Testis (tissue), 3 donors: ENCODE data around the gene ARL6IP4. TPM values are rescaled to one million over a fixed set of nuclear protein-coding genes. Genes with fewer than 3 reads are reported as not detected.

Source experiments
- DNase-seq: peaks from one replicate; pipeline ENCODE4 v3.0.0-alpha.2; 2019
- H3K27ac ChIP-seq, 2 donors: fragments of 200-600 bp; sonication (generic); one replicate each; pipeline ENCODE4 v1.5.1; 2019
- H3K27me3 ChIP-seq: fragments of 200-600 bp; sonication (generic); one replicate; pipeline ENCODE4 v1.5.1; 2019
- H3K36me3 ChIP-seq: fragments of 200-600 bp; sonication (generic); one replicate; pipeline ENCODE4 v1.5.1; 2017; ENCODE audit warnings: low read depth; ENCODE audit errors: missing control alignments
- H3K4me1 ChIP-seq: fragments of 200-600 bp; sonication (generic); one replicate; pipeline ENCODE4 v1.5.1; 2019
- H3K4me3 ChIP-seq, 2 donors: fragments of 200-600 bp; sonication (generic); one replicate each; pipeline ENCODE4 v1.5.1; 2017 to 2019
- H3K9me3 ChIP-seq: fragments of 200-600 bp; sonication (generic); one replicate; pipeline ENCODE4 v1.5.1; 2017
- CTCF ChIP-seq, 3 experiments: fragments of 450-650 bp in 2 of 3; fragments of 200-600 bp in 1 of 3; sonication (generic) in 1 of 3; IDR thresholded peaks; one replicate each; pipeline ENCODE4 v1.5.1; 2016 to 2019; ENCODE audit warnings: antibody characterized with exemption in 3 of 3, mild to moderate bottlenecking in 2 of 3, moderate library complexity in 1 of 3
- POLR2A ChIP-seq: fragments of 450-650 bp; IDR thresholded peaks from one replicate; pipeline ENCODE4 v1.6.1; 2017; ENCODE audit warnings: antibody characterized with exemption, mild to moderate bottlenecking, moderate library complexity
- whole genome bisulfite sequencing, 2 donors: methylation state at CpG; one replicate each; pipeline ENCODE4 v1.1.5; 2018; 5-methylcytosine and 5-hydroxymethylcytosine counted together
- intact Hi-C: fragments of 100-400 bp; cut with DNase I; formaldehyde crosslinking; loops from one replicate; pipeline ENCODE4 v1.15.1; 2023; ENCODE audit warnings: low total_unique reads
- polyA plus RNA-seq: library from polyadenylated mRNA; stranded (reverse); fragments of 350-450 nt; fragmentation: Illumina TruSeq; extraction: RNeasy Lipid Tissue Mini Kit (QIAGEN cat#74804); gene quantifications from one replicate; pipeline ENCODE4 v1.2.3, GENCODE V29; 2014; ENCODE audit warnings: low read depth, low replicate concordance; ENCODE audit not compliant: insufficient read depth
- total RNA-seq, 2 donors: library from RNA; depleted of rRNA; stranded (reverse); fragments of >200 nt; gene quantifications; one replicate each; pipeline ENCODE4 v1.2.3, GENCODE V29; 2016

Gene ARL6IP4
- total and polyA plus RNA-seq, 3 donors from 2014 or later = 169 to 210 (median 190) TPM

- intact Hi-C loops = no loop called here
- H3K36me3 ChIP-seq = no peaks in the 10 kb centered on the region
- 52 to 53% methylated on average over 4 of the region's 4 CpGs for WGBS, 2 donors
- H3K9me3 ChIP-seq = no peaks in the 10 kb centered on the region
- H3K4me1 ChIP-seq = peaks cover 16% of the 10 kb centered on the region
- H3K27me3 ChIP-seq = no peaks in the 10 kb centered on the region
- H3K4me3 ChIP-seq = no peak overlapping the region
- TF ChIP-seq CTCF (IDR thresholded peaks at IDR 0.05) = no peak
- TF ChIP-seq POLR2A = no peak
- no peak for DNase-seq
- no peak overlapping the region for H3K27ac ChIP-seq
Observed at GRCh38 chr12:122969676-122970075, 10.8 kb upstream of the ARL6IP4 start.

- WGBS, 2 donors = 0% methylated on average over 15 to 31 of the region's 32 CpGs
- H3K36me3 ChIP-seq = no peaks in the 10 kb centered on the region
- peak; percentile 100 for DNase-seq
- H3K27ac ChIP-seq = peak overlapping the region; percentile 96 to 97
- peaks cover 24% of the 10 kb centered on the region for H3K4me1 ChIP-seq
- H3K27me3 ChIP-seq = no peaks in the 10 kb centered on the region
- H3K4me3 ChIP-seq = peak overlapping the region; percentile 83 to 99
- H3K9me3 ChIP-seq = no peaks in the 10 kb centered on the region
- intact Hi-C loops = no loop called here
- no peak for TF ChIP-seq POLR2A
- peak in 1 of 3 experiments; percentile 11 for TF ChIP-seq CTCF (IDR thresholded peaks at IDR 0.05)
Observed at GRCh38 chr12:122974274-122974891, 6.1 kb upstream of the ARL6IP4 start.

DNA sequence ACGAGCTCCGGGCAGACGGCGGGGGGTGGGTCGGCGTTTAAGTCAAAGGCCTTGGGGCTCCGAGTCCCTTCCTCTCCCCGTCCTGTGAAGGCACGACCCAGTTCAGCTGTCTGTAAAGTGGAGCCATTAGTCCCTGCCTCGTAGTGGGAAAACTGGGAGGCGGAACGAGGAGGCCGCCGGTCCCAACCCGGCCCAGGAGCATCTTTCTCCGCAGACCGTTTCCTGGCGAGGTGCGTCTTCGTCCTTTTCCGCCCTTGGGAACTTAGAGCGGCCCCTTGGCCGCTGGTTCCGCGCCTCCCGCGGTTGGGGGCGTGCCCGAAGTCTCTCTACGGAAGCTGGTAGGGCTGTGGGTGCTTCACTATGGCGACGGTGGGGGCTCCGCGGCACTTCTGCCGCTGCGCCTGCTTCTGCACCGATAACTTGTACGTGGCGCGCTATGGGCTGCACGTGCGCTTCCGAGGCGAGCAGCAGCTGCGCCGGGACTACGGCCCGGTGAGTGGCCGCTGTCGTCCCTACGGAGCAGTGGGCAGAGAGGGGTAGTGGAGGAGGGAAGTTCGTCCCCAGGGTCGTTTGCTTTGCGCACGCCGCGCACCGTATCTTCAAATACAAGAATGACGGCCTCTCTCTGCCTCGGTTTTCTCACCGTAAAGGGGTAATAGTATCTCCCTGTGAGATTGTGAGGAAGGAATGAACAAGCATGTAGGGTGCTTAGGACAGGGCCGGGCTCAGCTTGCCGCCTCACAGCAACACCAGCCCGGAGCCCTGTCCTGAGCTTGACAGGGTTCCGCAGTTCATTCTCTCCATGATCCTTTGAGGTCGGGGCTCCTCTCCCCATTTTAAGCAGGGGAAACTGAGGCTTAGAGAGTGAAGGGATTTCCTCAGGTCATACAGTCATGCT is 5.3 kb upstream of the ARL6IP4 start, which contains the start of gene OGFOD2:
TSS of gene OGFOD2 (plus strand) at position 353 of the 898 bp plus-strand sequence. CDS start at position 361, 8 bp downstream.
- TF ChIP-seq CTCF (IDR thresholded peaks at IDR 0.05) = peak in 1 of 3 experiments; percentile 38
- no peak for TF ChIP-seq POLR2A
- intact Hi-C loops = no loop called here
- Histone ChIP-seq H3K9me3 (no peaks in the 10 kb centered on the region), H3K27me3 (no peaks in the 10 kb centered on the region), H3K4me1 (peaks cover 28% of the 10 kb centered on the region), H3K36me3 (no peaks in the 10 kb centered on the region), H3K4me3 (peak within 1 kb of the TSS; percentile 83 to 99), H3K27ac (peak within 1 kb of the TSS; percentile 96 to 97)
- 0 to 1% methylated on average over 51 to 66 of the region's 66 CpGs for WGBS, 2 donors
- peak; percentile 95 for DNase-seq

GRCh38 chr12:122975790-122976647 is 4.5 kb upstream of the ARL6IP4 start:
- H3K27me3 ChIP-seq = no peaks in the 10 kb centered on the region
- H3K36me3 ChIP-seq = no peaks in the 10 kb centered on the region
- no peak for DNase-seq
- WGBS, 2 donors = 3 to 6% methylated on average over 6 to 8 of the region's 8 CpGs
- H3K27ac ChIP-seq = peak overlapping the region; percentile 15 to 96
- peak overlapping the region; percentile 83 to 99 for H3K4me3 ChIP-seq
- no peak for TF ChIP-seq POLR2A
- TF ChIP-seq CTCF (IDR thresholded peaks at IDR 0.05) = no peak
- intact Hi-C loops = no loop called here
- no peaks in the 10 kb centered on the region for H3K9me3 ChIP-seq
- peaks cover 28% of the 10 kb centered on the region for H3K4me1 ChIP-seq
